Adrenal gland (tissue), 5 donors: ENCODE data around the gene LCE2D.

Experiments
- CTCF ChIP-seq, 6 experiments: fragments of 450-650 bp in 4 of 6; fragments of 200-600 bp in 2 of 6; sonication (generic) in 1 of 6; IDR thresholded peaks; 1 replicate in 5 of 6; 2 replicates in 1 of 6; pipeline versions ENCODE4 v1.5.1 to v1.8.0; 2016 to 2021; ENCODE audit warnings: antibody characterized with exemption in 6 of 6, mild to moderate bottlenecking in 2 of 6, moderate library complexity in 1 of 6
- POLR2A ChIP-seq, 2 donors: fragments of 450-650 bp; IDR thresholded peaks; one replicate each; pipeline ENCODE4 v1.6.1; 2017; ENCODE audit warnings: antibody characterized with exemption in 2 of 2, mild to moderate bottlenecking in 2 of 2, moderate library complexity in 1 of 2
- donor health status: DM: no; HTN: no; CAD: no.

GRCh38 chr1:152626744-152627143 lies 36.4 kb upstream of the LCE2D start:
- no peak for TF ChIP-seq POLR2A (IDR thresholded peaks at IDR 0.05)
- TF ChIP-seq CTCF (IDR thresholded peaks at IDR 0.05), result no peak
